ENCODE results near the gene CNTD1. TPM values are rescaled to one million over a fixed set of nuclear protein-coding genes. Genes with fewer than 3 reads are reported as not detected.
A peak's percentile ranks its signal among the peaks of the same experiment; 100 is the strongest.

Gene CNTD1
- total RNA-seq, 2 experiments from 2014 or later: not detected

DNA sequence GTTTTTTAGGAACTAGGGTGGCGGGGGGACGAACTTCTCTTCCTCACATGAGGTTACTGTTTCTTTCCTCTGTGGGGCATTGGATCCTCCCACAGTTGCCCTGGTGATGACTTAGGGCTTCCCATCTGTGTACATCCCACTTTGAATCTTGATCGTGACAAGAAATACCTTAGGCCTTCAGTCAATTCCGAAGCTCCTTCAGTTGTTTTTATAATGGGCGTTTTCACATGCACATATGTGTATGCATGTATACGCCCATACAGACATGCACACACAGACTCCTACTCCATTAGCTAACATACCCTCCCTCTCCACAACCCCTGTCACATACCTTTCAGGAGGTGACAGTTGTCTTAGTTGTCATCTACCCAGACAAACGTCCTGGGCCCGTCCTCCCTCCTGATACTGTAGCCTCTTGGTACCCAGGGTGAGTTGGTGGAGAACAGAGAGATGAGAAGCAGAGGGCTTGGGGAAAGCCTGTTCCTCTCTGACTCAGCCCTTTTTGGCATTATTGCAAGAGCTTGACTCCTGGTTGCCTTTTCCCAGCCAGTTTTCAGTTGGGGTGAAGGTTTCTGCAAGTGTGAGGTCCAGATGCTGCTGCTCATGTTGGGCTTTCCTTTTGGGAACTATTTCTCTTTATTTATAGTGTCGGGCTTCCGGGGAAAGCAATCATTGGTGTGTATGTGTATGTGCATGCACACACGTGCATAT, 43.5 kb downstream of the CNTD1 start:
- CTCF ChIA-PET: interaction anchor here (1.2 to 5.0 kb wide), 3 partner anchors 8 to 156 kb away, joined by 3 to 25 read pairs (median 5); partner anchors contain the start of genes BECN1 and RPL27
- H3K36me3 Mint-ChIP-seq: peaks cover 56% of the 10 kb centered on the region
- POLR2A ChIA-PET: interaction anchor here (1.3 kb wide), 1 partner anchor 9 kb away, joined by 4 read pairs; the partner anchor contains the start of gene PSME3

DNA sequence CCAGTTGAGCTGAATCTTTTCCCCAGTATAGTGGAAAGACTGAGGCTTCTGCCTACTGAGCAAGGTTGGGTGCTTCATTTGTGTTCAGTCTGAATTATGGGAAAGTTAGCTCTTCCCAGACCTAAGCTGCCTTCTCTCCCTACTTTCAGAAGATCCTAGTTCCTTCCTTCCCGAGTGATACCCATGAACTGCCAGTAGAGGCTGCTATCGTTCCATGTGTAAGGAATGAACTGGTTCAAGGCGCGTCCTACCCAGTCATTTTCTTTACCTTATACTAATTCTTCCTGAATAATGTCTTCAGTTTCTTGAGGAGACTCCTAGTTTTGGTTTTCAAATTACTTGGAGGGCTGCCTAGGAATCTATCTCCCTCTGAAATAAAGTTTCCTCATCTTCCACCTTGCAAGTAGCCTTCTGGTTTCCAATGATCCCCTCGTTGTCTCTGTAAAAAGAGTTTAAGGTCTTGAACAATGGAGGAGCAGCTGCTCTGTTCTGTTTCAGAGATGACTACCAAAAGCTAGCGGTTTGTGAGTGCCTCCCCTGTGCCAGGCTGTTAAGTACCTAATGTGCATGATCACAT, 44.8 kb downstream of the CNTD1 start:
- ChIA-PET POLR2A (interaction anchor here (1.3 kb wide), 1 partner anchor 10 kb away, joined by 4 read pairs; the partner anchor contains the start of gene PSME3), CTCF (interaction anchor here (0.6 to 5.0 kb wide), 7 partner anchors 10 to 727 kb away, joined by 3 to 25 read pairs (median 3); partner anchors contain the start of gene RPL27)
- Mint-ChIP-seq H3K9me3 (no peaks in the 10 kb centered on the region), H3K36me3 (peaks cover 48% of the 10 kb centered on the region), H3K27me3 (no peaks in the 10 kb centered on the region), H3K4me1 (ENCODE audit: low read depth) (peaks cover 16% of the 10 kb centered on the region), H3K4me3 (no peak overlapping the region), H3K27ac (no peak overlapping the region)
- intact Hi-C loops (cut with micrococcal nuclease): loop anchor here (2.0 kb wide), 1 partner anchor 85 kb away; no protein-coding TSS in a partner anchor
- peak; percentile 17 for DNase-seq

More for the DNA sequence above, 43.5 kb downstream of the CNTD1 start:
- H3K9me3 Mint-ChIP-seq: no peaks in the 10 kb centered on the region
- H3K27me3 Mint-ChIP-seq: no peaks in the 10 kb centered on the region
- DNase-seq: no peak
- no peak overlapping the region for H3K4me3 Mint-ChIP-seq
- peaks cover 19% of the 10 kb centered on the region for H3K4me1 Mint-ChIP-seq (ENCODE audit: low read depth)
- intact Hi-C loops (cut with micrococcal nuclease): loop anchor here (2.0 kb wide), 1 partner anchor 87 kb away; no protein-coding TSS in a partner anchor
- no peak overlapping the region for H3K27ac Mint-ChIP-seq

DNA sequence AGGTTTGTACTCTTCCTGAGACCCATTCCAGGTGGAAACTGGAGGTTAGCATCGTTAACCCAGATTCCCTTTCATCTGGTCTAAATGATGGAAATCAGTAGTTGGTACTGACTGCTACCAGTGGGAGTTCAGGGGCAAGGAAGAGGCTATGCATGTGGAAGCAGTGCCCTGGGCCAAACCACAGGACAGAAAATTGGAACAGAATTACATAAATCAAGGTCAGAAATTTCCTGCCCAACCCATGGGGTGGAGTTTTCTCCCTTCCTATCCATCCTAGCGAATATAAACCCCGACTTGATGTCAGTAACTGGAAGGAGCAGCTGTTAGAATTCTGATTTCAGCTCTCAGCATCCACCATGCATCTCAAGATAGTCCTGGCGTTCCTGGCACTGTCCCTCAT, 45.6 kb downstream of the CNTD1 start, which contains the start of gene AOC2:
Gene AOC2 (plus strand): TSS at position 310 of the 400 bp plus-strand sequence. CDS start 47 bp downstream, at position 357.
- ChIA-PET POLR2A (interaction anchor here (2.5 kb wide), 1 partner anchor 10 kb away, joined by 12 read pairs; no protein-coding TSS in a partner anchor), CTCF (interaction anchor here (0.6 to 5.0 kb wide), 6 partner anchors 9 to 727 kb away, joined by 3 to 25 read pairs (median 5); partner anchors contain the start of genes PSME3 and RPL27)
- intact Hi-C loops (cut with micrococcal nuclease): no loop called here
- no peak for DNase-seq
- no peak within 1 kb of the TSS for H3K4me3 Mint-ChIP-seq
- peaks cover 16% of the 10 kb centered on the region for H3K4me1 Mint-ChIP-seq (ENCODE audit: low read depth)
- no peaks in the 10 kb centered on the region for H3K27me3 Mint-ChIP-seq
- peaks cover 40% of the 10 kb centered on the region for H3K36me3 Mint-ChIP-seq
- no peaks in the 10 kb centered on the region for H3K9me3 Mint-ChIP-seq
- no peak within 1 kb of the TSS for H3K27ac Mint-ChIP-seq

DNA sequence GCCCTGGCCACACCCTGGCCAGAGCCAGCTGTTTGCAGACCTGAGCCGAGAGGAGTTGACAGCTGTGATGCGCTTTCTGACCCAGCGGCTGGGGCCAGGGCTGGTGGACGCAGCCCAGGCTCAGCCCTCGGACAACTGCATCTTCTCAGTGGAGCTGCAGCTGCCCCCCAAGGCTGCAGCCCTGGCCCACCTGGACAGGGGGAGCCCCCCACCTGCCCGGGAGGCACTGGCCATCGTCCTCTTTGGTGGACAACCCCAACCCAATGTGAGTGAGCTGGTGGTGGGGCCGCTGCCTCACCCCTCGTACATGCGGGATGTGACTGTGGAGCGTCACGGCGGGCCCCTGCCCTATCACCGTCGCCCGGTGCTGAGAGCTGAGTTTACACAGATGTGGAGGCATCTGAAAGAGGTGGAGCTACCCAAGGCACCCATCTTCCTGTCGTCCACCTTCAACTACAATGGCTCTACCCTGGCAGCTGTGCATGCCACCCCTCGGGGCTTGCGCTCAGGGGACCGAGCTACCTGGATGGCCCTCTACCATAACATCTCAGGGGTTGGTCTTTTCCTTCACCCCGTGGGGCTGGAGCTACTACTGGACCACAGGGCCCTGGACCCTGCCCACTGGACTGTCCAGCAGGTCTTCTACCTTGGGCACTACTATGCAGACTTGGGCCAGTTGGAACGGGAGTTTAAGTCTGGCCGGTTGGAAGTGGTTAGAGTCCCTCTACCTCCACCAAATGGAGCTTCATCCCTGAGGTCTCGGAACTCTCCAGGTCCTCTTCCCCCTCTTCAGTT, 46.3 kb downstream of the CNTD1 start:
- intact Hi-C loops (cut with micrococcal nuclease): loop anchor here (5.0 kb wide), 1 partner anchor 137 kb away; the partner anchor contains the start of genes PTGES3L and RUNDC1
- Mint-ChIP-seq H3K9me3 (no peaks in the 10 kb centered on the region), H3K36me3 (peaks cover 36% of the 10 kb centered on the region), H3K4me1 (ENCODE audit: low read depth) (peaks cover 16% of the 10 kb centered on the region), H3K27me3 (no peaks in the 10 kb centered on the region), H3K27ac (no peak overlapping the region), H3K4me3 (no peak overlapping the region)
- DNase-seq: no peak
- ChIA-PET CTCF (interaction anchor here (0.7 to 5.0 kb wide), 9 partner anchors 10 to 153 kb away, joined by 3 to 25 read pairs (median 5); partner anchors contain the start of genes BECN1, PSME3 and RPL27), POLR2A (interaction anchor here (0.6 to 2.5 kb wide), 5 partner anchors 11 to 280 kb away, joined by 3 to 12 read pairs (median 3); partner anchors contain the start of genes BRCA1 and RPL27)

DNA sequence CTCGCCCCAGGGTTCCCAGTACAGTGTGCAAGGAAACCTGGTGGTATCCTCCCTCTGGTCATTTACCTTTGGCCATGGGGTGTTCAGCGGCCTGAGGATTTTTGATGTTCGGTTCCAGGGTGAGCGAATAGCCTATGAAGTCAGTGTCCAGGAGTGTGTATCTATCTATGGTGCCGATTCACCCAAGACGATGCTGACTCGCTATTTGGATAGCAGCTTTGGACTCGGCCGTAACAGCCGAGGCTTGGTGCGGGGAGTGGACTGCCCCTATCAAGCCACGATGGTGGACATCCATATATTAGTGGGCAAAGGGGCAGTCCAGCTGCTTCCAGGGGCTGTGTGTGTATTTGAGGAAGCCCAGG, 46.9 kb downstream of the CNTD1 start:
- Mint-ChIP-seq H3K27me3 (no peaks in the 10 kb centered on the region), H3K36me3 (peaks cover 34% of the 10 kb centered on the region), H3K9me3 (no peaks in the 10 kb centered on the region), H3K4me3 (no peak overlapping the region), H3K4me1 (ENCODE audit: low read depth) (peaks cover 16% of the 10 kb centered on the region), H3K27ac (no peak overlapping the region)
- intact Hi-C loops (cut with micrococcal nuclease): loop anchor here (5.0 kb wide), 1 partner anchor 137 kb away; the partner anchor contains the start of genes PTGES3L and RUNDC1
- no peak for DNase-seq
- ChIA-PET POLR2A (interaction anchor here (0.6 to 2.5 kb wide), 7 partner anchors 10 to 279 kb away, joined by 3 to 12 read pairs (median 3); partner anchors contain the start of genes BRCA1 and RPL27), CTCF (interaction anchor here (0.7 to 5.0 kb wide), 7 partner anchors 12 to 152 kb away, joined by 3 to 25 read pairs (median 6); partner anchors contain the start of genes BECN1, PSME3 and RPL27)

DNA sequence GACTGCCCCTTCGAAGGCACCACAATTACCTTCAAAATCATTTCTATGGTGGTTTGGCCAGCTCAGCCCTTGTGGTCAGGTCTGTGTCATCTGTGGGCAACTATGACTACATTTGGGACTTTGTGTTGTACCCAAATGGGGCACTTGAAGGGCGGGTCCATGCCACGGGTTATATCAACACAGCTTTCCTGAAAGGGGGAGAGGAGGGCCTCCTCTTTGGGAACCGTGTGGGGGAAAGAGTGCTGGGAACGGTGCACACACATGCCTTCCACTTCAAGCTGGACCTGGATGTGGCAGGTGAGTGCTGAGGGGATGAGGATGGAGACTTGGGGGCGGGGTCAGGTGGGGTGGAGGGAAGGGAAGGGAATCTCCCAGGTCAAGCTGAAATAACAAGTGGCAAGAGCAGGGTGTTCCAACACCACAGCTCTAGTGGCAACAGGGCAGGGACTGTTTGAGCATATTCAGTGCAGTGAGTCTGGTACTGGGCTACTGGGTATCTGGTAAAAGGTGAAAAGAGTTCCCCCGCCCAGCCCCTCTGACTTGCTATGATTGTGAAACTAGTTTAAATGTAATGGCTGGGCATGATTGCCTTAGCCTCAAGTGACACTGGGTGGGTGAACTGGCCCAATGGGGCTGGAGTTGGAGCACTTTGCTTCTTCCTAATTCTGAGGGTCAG, 47.4 kb downstream of the CNTD1 start:
- intact Hi-C loops (cut with micrococcal nuclease): loop anchor here (5.0 kb wide), 1 partner anchor 136 kb away; the partner anchor contains the start of genes PTGES3L and RUNDC1
- Mint-ChIP-seq H3K4me3 (no peak overlapping the region), H3K36me3 (peaks cover 32% of the 10 kb centered on the region), H3K4me1 (ENCODE audit: low read depth) (peaks cover 16% of the 10 kb centered on the region), H3K27ac (peak overlapping the region; percentile 14), H3K27me3 (no peaks in the 10 kb centered on the region), H3K9me3 (no peaks in the 10 kb centered on the region)
- peak; percentile 83 for DNase-seq
- ChIA-PET POLR2A (interaction anchor here (0.6 to 2.5 kb wide), 6 partner anchors 10 to 279 kb away, joined by 3 to 12 read pairs (median 3); partner anchors contain the start of genes BRCA1 and RPL27), CTCF (interaction anchor here (0.7 to 5.0 kb wide), 7 partner anchors 13 to 152 kb away, joined by 3 to 25 read pairs (median 6); partner anchors contain the start of genes BECN1, PSME3 and RPL27)

DNA sequence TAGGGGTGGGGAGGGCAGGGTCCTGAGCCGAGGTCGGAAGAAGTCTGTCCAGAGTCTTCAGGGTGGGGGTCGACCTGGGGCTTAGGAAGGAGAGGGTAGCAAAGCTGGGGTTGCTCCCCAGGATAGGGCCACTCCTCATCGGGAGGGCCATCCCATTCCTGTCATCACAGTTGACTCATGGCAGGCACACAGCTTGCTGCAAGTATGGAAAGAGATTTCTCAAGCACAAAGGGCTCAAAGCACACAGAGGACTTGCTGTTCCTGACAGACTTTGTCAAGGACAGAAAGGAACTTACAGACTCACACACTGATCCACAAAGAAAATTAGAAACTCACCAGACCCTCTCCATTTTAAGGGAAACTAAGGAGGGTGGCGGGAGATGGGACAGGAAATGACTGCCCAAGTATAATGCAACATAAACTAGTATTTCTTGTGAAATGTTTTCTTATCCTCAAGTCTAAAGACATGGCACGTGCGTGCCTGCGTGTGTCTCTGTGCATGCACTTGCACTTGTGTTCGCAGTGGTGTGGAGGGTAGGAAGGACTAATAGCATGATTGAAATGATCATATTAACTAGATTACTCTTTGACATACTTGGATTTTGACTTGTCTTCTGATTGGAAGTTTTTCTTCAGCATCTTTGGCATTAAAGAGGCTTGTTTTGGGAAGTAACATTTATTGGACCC, 48.1 kb downstream of the CNTD1 start:
- ChIA-PET CTCF (interaction anchor here (1.2 to 5.0 kb wide), 5 partner anchors 23 to 151 kb away, joined by 4 to 25 read pairs (median 6); partner anchors contain the start of genes BECN1 and RPL27), POLR2A (interaction anchor here (1.0 to 2.5 kb wide), 4 partner anchors 11 to 134 kb away, joined by 3 to 12 read pairs (median 5); no protein-coding TSS in a partner anchor)
- Mint-ChIP-seq H3K36me3 (peaks cover 27% of the 10 kb centered on the region), H3K27me3 (no peaks in the 10 kb centered on the region), H3K4me3 (no peak overlapping the region), H3K4me1 (ENCODE audit: low read depth) (peaks cover 16% of the 10 kb centered on the region), H3K9me3 (no peaks in the 10 kb centered on the region), H3K27ac (no peak overlapping the region)
- intact Hi-C loops (cut with micrococcal nuclease): loop anchor here (5.0 kb wide), 1 partner anchor 136 kb away; the partner anchor contains the start of genes PTGES3L and RUNDC1
- no peak for DNase-seq

DNA sequence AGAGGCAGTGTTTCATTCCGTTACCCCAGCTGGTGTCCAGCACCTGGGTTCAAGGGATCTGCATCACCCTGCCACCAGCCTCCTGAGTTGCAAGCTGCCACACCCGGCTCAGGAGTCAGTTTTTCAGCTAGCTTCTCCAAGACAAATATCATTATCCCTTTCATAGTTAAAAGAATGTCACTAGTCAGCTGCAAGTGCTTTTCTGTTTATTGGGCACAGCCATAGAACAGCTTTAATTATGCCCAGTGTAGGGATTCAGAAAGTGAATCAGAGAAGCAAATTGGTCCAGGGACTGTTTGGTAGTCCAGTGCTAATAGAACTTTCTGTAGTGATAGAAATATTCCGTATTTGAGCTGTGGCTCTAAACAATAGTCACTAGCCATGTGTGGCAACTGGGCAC, 49.4 kb downstream of the CNTD1 start:
- Mint-ChIP-seq H3K27ac (no peak overlapping the region), H3K4me3 (no peak overlapping the region), H3K36me3 (peaks cover 21% of the 10 kb centered on the region), H3K9me3 (no peaks in the 10 kb centered on the region), H3K27me3 (no peaks in the 10 kb centered on the region), H3K4me1 (ENCODE audit: low read depth) (peaks cover 16% of the 10 kb centered on the region)
- intact Hi-C loops (cut with micrococcal nuclease): loop anchor here (5.0 kb wide), 1 partner anchor 134 kb away; the partner anchor contains the start of genes PTGES3L and RUNDC1
- ChIA-PET CTCF (interaction anchor here (0.7 to 1.7 kb wide), 2 partner anchors 32 to 81 kb away, joined by 3 to 4 read pairs; no protein-coding TSS in a partner anchor), POLR2A (no interaction called here)
- DNase-seq: no peak

DNA sequence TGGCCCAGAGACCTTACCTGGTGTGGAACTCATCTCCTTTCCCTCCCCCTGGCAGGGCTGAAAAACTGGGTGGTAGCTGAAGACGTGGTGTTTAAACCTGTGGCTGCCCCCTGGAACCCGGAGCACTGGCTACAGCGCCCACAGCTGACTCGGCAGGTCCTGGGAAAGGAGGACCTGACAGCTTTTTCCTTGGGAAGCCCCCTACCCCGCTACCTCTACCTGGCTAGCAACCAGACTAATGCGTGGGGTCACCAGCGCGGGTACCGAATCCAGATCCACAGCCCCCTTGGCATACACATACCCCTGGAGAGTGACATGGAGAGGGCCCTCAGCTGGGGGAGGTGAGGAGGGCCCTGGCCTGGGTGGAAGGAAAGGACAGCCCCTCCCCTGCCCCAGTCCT, 50.4 kb downstream of the CNTD1 start:
- ChIA-PET CTCF (no interaction called here), POLR2A (no interaction called here)
- intact Hi-C loops (cut with micrococcal nuclease): loop anchor here (5.0 kb wide), 1 partner anchor 133 kb away; the partner anchor contains the start of genes PTGES3L and RUNDC1
- Mint-ChIP-seq H3K4me3 (no peak overlapping the region), H3K27me3 (peaks cover 1% of the 10 kb centered on the region), H3K4me1 (ENCODE audit: low read depth) (peaks cover 16% of the 10 kb centered on the region), H3K36me3 (peaks cover 14% of the 10 kb centered on the region), H3K9me3 (no peaks in the 10 kb centered on the region), H3K27ac (no peak overlapping the region)
- DNase-seq: no peak
